Esophagus mucosa (tissue), 1 donor: Measurements from ENCODE around the gene MED29. TPM values are rescaled to one million over a fixed set of nuclear protein-coding genes. Genes with fewer than 3 reads are reported as not detected.
A peak's percentile ranks its signal among the peaks of the same experiment; 100 is the strongest.

Experiments used
- ATAC-seq: fragments of 200-7000 bp; cut with Tn5 transposase; one replicate; pipeline ENCODE4 v1.9.1; 2020
- total RNA-seq: library from RNA; stranded (reverse); gene quantifications from one replicate; pipeline ENCODE4 v1.2.4, GENCODE V29; 2023
- donor health status: DM: yes; HTN: yes; CAD: no.

Gene MED29
- total RNA-seq, 1 donor from 2014 or later = 21.4 TPM

DNA sequence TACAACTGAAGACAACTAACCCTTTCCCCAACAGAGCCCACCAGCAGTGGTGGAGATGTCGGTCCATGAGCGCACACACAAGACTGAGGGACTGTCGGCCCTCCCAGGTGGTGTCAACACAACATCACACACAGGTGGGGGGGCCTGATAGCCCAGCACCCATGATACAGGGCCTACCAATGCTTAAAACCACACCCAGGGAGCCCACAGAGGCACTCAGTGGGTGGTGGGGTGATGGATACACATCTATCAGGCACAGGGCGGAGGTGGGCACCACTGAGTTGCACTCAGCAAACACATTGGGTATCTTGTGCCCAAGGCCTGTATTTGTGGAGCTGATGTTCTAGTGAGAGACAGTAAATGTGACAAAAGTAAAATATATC, 8.5 kb downstream of the MED29 start:
- ATAC-seq = no peak

DNA sequence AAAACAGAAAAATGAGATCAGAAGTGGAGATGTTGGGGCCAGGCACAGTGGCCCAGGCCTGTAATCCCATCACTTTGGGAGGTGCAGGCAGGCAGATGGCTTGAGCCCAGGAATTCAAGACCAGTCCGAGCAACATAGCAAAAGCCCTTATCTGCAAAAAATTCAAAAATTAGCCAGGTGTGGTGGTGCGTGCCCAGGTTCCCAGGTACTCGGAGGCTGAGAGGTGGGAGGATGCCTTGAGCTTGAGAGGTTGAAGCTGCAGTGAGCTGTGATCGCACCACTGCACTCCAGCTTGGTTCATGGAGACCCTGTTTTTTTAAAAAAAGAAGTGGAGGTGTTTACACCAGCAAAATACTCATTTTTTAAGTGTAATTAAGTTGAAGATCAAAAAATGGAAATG, 8.9 kb downstream of the MED29 start:
- no peak for ATAC-seq

DNA sequence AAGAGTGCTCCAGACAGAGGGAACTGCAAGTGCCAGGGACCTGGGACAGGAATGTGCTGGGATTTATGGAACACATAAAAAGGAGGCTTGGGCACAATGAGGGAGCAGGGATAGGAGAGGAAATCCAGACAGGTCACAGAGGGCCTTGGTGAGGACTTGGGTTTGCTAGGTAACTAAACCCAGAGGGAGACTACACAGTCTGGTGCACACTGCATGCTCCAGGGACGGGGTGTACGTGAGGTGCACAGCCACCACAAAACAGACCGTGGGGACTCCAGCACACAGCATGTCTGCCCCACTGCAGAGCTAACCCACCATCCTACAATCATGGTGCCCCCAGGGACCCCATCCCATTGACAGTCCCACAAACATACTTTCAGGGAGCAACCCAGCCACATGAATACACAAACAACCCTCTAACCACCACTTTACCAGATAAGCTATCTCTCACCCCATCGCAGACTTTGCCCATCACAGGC, 9.9 kb downstream of the MED29 start:
- no peak for ATAC-seq

DNA sequence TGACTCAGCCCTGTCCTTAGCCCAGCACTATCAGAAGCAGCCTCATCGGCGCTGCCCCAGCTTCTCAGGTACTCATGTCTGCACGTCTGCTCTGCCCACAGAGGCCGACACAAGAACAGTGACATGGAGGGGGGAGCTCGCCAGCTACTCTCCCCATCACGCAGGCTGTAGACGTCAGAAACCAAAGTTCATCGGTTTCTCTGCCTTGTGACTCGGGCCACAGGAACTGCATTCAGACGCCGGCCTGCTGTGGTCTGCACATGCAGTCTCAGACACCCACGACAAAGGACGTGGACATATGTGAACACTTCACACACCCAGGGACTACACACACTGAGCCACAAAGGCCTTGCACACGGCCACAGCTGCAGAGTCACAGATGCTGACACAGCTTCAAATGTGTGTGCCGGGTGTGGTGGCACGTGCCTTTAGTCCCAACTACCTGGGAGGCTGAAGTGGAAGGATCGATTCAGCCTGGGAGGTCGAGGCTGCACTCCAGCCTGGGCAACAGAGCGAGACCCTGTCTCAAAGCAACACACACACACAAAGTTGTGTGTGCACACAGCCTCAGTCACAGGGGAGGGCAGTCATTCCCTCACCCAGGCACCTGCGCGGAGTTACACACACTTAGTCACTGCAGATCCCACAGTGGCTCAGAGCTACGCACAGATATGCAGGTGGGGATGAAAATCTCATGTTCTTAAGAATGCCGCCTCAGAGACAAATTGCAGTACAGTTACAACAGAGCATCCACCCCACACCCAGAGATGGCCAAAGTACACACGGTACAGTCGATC, 10.6 kb downstream of the MED29 start:
- peak; percentile 27 for ATAC-seq

DNA sequence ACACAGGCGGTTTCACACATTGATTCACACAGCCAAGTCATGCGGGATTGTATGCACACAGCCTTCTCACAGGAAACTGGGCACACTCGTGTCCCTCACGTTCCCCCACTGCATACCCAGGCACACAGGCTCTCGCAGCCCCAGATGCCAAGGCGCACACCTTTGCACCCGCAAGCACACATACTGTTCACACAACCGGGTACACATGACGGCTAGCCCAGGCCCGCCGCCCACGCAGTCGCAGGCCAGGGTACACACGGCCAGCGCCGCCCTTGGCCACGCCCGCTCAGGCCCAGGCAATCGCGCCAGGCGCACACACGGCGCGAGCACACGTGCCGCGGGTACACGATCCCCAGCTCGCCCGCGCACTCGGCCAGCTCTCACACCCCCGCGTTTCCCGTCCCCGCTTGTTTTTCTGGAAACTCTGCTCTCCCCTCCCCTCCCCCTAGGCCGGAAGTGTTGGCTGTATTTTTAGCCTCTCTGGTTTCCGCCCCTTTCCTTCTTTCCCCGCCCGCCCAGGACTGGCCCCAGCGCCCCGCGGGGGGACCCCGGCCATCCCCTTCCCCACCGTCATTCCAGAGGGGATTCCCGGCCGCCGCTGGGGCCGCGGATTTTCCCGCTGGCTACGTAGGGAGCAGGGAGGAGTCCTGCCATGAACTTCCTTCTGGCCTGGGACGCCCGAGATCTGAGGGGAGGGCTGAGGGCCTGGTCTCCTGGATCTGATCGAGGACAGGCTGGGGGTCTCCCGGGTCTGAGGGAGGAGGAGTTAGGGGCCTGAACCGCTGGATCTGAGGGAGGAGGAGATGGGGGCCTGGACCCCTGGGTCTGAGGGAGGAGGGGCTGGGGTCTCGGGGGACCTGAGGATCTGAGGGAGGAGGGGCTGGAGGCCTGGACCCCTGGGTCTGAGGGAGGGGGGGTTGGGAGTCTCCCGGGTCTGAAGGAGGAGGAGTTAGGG, 11.4 kb downstream of the MED29 start:
- peak; percentile 46 for ATAC-seq

DNA sequence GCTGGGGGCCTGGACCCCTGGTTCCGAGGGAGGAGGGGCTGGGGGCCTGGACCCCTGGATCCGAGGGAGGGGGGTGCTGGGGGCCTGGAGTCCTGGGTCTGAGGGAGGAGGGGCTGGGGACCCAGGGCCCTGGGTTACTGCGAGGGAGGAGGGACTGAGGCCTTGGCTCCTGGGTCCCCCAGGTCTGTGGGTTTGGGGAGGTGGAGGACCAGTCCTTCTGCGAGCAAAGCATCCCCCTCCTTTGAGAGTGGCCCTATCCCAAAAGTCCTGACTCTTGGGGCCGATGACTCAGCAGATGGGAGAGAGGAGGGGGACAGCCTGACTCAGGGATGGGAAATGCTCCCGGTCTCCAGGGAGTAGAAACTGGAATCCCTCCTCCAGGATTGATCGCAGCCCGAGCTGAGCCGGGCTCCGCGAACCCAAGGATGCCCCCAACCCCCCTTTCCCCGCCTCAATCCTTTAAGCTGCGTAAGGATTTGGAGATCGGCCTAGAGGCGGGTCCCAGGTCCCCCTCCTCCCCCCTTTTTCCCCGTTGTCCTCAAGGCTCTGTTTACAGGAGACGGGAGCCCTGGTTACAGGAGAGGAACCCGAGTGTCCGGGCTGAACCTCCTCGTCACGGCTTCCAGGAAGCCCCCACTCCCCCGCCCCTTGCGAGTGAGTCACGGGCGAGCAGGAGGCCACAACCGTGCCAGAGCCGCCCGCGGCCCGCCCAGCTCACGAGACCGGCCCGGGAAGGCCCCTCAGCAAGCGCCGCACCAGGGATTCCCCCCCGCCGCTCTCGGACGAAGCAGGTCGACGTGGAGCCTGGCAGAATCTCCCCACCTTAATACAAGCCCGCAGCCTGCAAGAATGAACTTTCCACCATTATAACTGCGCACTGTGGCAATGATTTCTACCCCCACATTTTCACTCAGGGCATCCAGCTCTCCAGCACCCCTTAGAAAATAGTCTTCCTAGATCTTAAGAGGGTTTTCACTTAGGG, 12.4 kb downstream of the MED29 start:
- peak; percentile 53 for ATAC-seq

DNA sequence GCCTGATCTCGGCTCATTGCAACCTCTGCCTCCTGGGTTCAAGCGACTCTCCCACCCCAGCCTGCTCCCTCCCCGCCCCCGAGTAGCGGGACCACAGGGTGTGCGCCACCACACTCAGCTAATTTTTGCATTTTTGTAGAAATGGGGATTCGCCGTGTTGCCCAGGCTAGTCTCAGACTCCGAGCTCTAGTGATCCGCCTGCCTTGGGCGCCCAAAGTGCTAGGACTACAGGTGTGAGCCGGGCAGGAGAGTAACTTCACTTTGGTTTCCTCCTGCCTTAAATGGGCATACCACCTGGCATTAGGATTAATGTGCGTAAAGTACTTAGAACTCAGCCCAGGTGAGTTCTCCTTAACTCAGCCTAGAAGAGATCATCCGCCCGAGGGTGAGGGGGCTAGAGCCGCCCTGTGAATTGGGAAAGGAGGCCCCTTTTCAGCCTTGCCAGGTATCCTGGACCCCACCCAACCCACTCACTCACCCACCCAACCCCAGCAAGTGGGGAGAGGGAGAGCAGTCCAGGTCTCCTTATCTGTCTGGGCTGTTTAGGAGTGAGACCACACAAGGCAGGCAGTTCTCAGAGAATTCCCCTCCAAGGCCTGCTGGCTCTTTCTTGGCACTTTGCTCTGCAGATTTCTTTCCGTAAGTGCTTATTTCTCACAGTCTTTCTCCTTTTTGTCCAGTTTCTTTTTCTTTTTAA, 14.2 kb downstream of the MED29 start:
- ATAC-seq = no peak

DNA sequence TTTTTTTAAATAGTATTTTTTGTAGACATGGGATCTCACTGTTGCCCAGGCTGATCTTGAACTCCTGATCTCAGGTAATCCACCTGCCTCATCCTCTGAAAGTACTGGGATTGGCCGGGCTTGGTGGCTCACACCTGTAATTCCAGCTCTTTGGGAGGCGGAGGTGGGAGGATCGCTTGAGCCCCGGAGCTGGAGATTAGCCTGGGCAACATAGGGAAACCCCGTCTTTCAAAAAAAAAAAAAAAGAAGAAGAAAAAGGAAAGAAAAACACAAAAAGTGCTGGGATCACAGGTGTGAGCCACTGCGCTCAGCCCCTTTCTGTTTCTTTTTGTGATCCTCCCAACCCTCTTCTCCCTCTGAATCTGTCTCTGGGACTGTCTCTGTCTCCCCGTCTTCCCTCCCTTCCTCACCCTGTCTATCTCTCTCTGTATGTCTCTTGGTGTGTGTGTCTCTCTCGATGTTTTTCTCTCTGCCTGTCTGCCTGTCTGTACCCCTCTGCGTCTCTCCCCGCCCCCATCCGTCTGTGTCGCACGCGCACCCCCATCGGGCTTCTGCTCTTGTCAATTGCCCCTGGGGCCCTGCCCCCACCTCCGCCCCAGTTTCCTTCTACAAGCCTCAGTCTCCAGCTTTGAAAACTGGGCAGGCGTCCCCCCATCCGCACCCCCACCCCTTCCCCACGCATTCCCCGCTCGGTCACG, 14.9 kb downstream of the MED29 start:
- no peak for ATAC-seq

DNA sequence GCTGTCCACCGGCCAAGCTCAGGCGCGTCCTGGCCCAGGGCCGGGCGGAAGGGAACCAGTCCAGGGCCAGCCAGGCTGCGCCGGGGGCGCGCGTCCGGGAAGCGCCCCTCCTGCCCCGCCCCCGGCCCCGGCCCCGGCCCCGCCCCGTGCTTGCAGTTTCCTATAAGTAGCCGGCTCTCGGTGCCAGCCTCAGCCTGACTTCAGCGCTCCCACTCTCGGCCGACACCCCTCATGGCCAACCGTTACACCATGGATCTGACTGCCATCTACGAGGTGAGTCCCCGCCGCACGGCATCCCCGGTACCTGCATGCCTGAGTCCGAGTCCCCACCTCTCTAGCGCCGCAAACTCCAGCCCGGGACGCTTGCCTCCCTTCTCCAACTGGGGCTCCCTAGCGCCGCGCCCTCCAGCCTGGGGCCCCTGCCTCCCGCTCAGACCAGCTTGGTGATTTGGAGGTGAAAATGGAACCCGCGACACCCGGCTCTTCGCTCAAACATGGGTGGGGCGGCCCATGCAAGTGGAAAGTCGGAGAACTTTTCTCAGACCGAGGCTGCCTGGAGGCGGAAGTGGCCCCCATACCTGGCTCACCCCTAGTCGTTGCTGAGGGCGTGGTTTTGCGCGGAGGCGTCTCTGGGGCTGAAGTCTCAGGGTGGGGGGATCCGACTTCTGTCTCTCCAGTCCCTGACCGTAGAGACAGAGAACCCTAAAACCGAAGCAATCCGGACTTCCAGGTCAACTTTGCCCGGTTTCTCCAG, 15.7 kb downstream of the MED29 start, which contains the start of gene ZFP36:
ZFP36 (plus strand) TSS at position 192 of the 754 bp plus-strand sequence; CDS start at position 250, 58 bp downstream.
- peak; percentile 34 for ATAC-seq

DNA sequence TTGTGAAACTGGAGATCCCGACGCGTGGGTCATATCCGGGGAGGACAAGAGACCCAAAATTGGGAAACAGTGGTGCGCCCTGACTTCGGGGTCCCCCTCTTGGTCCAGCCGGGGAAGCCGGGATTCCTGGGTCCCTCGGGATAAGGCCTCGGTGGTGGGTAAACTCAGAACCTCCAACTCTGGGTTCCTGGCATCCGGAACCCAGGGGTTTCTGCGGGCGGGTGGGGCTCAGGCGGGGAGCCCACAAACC, 16.2 kb downstream of the MED29 start:
- no peak for ATAC-seq

DNA sequence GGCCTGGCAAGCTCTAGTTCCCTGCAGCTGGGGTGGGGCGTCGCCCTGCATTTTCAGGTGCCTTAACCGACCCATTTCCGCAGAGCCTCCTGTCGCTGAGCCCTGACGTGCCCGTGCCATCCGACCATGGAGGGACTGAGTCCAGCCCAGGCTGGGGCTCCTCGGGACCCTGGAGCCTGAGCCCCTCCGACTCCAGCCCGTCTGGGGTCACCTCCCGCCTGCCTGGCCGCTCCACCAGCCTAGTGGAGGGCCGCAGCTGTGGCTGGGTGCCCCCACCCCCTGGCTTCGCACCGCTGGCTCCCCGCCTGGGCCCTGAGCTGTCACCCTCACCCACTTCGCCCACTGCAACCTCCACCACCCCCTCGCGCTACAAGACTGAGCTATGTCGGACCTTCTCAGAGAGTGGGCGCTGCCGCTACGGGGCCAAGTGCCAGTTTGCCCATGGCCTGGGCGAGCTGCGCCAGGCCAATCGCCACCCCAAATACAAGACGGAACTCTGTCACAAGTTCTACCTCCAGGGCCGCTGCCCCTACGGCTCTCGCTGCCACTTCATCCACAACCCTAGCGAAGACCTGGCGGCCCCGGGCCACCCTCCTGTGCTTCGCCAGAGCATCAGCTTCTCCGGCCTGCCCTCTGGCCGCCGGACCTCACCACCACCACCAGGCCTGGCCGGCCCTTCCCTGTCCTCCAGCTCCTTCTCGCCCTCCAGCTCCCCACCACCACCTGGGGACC, 16.6 kb downstream of the MED29 start:
- peak; percentile 1 for ATAC-seq

DNA sequence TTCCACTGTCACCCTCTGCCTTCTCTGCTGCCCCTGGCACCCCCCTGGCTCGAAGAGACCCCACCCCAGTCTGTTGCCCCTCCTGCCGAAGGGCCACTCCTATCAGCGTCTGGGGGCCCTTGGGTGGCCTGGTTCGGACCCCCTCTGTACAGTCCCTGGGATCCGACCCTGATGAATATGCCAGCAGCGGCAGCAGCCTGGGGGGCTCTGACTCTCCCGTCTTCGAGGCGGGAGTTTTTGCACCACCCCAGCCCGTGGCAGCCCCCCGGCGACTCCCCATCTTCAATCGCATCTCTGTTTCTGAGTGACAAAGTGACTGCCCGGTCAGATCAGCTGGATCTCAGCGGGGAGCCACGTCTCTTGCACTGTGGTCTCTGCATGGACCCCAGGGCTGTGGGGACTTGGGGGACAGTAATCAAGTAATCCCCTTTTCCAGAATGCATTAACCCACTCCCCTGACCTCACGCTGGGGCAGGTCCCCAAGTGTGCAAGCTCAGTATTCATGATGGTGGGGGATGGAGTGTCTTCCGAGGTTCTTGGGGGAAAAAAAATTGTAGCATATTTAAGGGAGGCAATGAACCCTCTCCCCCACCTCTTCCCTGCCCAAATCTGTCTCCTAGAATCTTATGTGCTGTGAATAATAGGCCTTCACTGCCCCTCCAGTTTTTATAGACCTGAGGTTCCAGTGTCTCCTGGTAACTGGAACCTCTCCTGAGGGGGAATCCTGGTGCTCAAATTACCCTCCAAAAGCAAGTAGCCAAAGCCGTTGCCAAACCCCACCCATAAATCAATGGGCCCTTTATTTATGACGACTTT, 17.4 kb downstream of the MED29 start:
- no peak for ATAC-seq

DNA sequence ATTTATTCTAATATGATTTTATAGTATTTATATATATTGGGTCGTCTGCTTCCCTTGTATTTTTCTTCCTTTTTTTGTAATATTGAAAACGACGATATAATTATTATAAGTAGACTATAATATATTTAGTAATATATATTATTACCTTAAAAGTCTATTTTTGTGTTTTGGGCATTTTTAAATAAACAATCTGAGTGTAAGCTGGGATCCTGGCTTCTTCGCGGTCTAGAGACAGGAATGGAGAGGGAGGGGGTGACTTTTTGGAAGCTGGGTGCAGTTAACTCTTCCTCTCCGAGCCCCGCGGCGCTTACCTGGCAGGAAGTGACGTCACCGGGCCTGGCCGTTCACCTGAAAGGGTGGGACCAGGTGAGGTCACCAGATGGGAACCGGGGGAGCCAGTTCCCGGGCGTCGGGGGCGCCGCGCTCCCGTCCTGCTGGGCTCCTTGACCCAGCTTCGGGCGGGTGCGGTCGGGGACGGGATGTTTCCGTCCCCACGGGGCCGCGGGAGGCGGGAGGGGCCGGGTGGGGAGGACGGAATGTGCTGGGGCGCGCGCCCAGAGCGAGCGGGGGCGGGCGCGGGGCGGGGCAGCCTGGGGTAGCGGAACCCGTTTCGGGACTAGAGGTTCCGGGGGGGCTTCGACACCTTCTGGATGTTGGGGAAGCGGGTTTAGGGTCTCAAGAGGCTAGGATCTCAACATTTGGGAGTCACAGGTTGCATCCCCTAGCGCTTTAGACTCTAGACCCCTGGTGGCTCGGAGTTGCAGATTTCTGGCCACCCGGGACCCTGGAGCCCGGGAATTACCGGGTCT, 18.2 kb downstream of the MED29 start:
- peak; percentile 24 for ATAC-seq

DNA sequence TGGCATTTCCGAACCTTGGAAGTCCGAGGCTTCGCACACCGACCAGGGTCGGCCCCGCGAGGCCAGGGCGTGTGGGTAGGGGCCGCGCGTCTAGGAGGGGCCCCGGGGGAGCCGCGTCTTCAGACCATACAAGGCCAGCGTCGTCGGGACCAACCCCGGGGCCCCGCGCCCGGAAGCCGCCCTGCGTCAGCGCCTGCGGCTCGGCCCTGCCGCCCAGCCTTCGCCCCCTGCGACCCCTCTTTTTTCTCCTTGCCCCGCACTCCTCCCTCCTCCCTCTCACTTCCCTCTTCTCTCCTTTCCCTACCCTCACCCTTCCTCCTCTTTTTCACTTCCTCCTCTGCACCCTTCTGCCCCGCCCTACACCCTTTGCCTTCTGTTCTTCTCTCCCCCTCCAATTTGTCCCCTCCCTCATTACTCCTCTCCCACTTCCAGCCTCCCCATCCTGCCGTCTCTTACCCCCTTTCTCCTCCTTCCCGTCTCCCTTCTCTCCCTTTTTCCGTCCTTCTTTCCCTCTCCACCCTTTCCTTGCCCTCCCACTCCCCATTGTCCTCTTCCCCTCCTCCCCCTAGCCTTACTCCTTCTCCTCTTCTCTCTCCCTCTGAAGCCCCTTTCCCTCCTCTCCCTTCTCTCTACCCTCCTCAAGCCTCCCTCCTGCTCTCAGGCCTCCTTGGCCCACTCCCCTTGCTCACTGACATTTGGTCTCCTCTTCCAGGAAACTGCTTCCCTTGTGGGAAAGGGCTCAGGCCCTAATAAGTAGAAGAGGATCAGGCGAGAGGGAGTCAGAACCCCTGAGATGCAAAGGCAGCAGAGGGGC, 19.0 kb downstream of the MED29 start:
- peak; percentile 3 for ATAC-seq

DNA sequence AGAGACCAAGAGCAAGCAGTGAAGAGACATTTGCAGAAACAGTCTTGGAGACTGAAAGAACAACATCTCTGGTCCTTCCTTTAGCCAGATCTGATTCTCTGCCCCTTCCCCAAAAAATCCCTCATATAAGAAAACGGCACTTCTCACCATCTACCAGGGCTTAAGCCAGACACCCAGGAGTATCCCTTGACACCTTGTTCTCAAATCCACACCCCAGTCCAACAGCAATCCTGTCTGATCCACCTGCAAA, 19.6 kb downstream of the MED29 start:
- ATAC-seq = no peak

DNA sequence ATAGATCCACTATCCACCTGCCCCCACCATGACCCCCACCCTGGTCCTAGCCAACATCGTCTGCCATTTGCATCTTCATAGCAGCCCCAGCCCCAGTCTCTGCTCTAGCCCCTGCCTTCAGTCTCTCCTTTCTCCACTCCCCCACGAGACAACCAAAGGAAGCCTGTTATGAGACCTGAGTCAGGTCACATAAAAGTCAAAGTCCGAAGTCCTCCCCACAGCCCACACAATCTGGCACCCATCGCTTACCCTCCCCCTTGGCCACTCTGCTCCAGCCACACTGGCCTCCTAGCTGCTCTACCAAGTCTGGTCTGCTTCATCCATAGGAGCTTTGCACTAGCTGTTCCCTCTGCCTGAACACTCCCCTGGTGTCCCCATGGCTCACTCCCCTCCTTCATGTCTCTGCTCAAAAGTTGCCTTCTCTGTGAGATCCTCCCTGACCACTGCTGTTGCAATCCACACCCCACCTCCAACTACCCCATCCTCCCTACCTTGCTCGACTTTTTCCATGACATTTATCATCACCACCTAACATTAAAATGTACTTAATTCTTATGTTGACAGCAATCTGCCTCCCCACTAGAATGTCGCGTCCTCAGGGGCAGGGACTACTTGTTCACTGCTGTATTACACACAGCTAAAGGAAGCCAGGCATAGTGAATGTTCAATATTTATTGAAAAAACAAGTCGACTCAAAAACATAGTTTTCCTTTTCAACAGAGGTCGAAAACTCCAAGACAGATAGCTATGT, 20.1 kb downstream of the MED29 start:
- peak; percentile 0 for ATAC-seq

DNA sequence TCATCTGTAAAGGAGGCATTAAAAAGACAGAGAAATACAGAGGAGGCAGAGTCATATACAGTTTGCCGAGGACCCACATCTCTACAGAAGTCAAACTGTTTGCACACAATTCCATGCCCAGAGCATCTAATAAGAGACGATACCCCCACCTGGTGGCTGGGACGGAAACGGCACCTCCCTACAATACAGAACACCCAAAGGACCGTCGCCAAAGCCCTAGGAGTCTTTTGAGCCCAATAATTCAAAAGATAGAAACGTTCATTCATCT, 20.6 kb downstream of the MED29 start:
- ATAC-seq = peak; percentile 26
